Measurements from ENCODE around the gene STARD3NL. TPM values are rescaled to one million over a fixed set of nuclear protein-coding genes. Genes with fewer than 3 reads are reported as not detected.

The STARD3NL gene
- total RNA-seq, 1 experiment from 2014 or later: 30.6 TPM

DNA sequence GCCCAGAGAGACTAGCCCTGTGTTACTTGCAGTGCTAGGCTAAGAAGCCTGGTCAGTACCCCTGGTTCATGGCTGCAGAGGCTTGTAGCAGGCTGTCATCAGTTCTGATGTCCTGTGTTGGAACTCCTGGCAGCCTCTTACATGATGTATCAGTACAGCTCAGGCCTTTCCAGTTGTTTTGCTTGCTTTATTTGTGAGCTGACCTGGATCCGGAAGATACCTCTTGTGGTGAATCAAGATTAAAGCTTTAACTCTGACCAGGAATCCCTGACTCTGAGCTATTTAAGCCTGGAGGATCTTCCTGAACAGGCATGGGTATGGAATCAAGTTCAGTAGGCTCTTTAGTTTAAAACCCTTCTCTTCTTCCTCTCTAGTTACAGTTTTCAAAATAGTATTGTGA, 4.4 kb downstream of the STARD3NL start (continued):
- TF ChIP-seq, protein P1, sequence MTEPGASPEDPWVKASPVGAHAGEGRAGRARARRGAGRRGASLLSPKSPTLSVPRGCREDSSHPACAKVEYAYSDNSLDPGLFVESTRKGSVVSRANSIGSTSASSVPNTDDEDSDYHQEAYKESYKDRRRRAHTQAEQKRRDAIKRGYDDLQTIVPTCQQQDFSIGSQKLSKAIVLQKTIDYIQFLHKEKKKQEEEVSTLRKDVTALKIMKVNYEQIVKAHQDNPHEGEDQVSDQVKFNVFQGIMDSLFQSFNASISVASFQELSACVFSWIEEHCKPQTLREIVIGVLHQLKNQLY (CRISPR knock-in tag; IDR thresholded peaks at IDR 0.05): no peak

DNA sequence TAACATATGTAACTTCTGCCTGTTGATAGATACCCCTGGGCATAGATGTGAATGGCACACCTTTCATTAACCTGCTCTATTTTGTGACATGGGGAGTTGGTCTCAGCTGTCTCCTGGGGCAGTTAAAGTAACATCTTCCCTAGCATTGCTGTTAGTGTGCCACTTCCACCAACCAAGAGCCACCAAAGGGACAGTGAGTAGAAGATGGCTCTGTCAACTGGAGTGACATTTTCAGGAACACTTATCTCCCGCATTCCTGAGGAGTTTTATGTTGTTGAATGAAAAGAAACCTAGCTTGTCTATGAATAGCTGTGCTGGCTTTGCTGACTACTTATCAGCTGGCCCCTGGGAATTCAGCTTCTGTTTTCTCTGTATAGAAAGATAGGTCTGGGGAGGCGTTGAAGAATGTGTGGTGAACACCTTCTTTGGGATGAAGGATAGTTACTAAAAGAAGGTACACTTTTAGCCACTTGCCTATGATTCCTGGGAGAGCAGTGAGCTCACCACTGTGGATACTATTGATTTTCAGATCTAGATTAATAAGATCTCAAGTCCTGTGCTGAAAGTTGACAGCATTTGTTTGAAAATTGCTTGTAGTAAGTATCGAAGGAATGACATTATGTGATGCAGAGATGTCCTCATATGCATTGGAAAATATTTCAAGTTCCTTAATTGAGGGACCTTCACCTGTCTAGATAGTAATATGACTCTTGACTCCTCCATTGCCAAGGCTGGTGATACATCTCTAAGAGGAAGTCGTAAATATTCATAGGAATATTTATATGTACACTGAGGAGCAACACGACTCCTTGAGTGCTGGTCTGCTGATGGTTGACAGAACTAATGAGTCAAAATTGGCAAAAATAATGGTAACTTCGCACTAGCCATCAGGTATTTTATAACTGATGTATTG, 7.6 kb downstream of the STARD3NL start:
- TF ChIP-seq JAZF1 (CRISPR knock-in tag; IDR thresholded peaks at IDR 0.05) (no peak), RORB (CRISPR knock-in tag; IDR thresholded peaks at IDR 0.05) (no peak), NR3C1 (CRISPR knock-in tag; conservative IDR thresholded peaks at IDR 0.05; ENCODE audit: low read depth) (no peak)
- TF ChIP-seq, protein P2, sequence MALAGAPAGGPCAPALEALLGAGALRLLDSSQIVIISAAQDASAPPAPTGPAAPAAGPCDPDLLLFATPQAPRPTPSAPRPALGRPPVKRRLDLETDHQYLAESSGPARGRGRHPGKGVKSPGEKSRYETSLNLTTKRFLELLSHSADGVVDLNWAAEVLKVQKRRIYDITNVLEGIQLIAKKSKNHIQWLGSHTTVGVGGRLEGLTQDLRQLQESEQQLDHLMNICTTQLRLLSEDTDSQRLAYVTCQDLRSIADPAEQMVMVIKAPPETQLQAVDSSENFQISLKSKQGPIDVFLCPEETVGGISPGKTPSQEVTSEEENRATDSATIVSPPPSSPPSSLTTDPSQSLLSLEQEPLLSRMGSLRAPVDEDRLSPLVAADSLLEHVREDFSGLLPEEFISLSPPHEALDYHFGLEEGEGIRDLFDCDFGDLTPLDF (CRISPR knock-in tag; IDR thresholded peaks at IDR 0.05): no peak
- TF ChIP-seq, protein P3, sequence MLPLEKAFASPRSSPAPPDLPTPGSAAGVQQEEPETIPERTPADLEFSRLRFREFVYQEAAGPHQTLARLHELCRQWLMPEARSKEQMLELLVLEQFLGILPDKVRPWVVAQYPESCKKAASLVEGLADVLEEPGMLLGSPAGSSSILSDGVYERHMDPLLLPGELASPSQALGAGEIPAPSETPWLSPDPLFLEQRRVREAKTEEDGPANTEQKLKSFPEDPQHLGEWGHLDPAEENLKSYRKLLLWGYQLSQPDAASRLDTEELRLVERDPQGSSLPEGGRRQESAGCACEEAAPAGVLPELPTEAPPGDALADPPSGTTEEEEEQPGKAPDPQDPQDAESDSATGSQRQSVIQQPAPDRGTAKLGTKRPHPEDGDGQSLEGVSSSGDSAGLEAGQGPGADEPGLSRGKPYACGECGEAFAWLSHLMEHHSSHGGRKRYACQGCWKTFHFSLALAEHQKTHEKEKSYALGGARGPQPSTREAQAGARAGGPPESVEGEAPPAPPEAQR (CRISPR knock-in tag; IDR thresholded peaks at IDR 0.05): no peak
- Mint-ChIP-seq H3K9me3 (no peaks in the 10 kb centered on the region), H3K4me3 (no peak overlapping the region), H3K4me1 (peaks cover 46% of the 10 kb centered on the region), H3K36me3 (peaks cover 6% of the 10 kb centered on the region), H3K27me3 (ENCODE audit: low read depth) (no peaks in the 10 kb centered on the region), H3K27ac (no peak overlapping the region)
- ChIA-PET CTCF (interaction anchor here (2.4 to 3.6 kb wide), 2 partner anchors 30 to 146 kb away, joined by 10 to 17 read pairs; no protein-coding TSS in a partner anchor), POLR2A (no interaction called here)
- DNase-seq (ENCODE audit: low spot score): no peak
- ATAC-seq: no peak

DNA sequence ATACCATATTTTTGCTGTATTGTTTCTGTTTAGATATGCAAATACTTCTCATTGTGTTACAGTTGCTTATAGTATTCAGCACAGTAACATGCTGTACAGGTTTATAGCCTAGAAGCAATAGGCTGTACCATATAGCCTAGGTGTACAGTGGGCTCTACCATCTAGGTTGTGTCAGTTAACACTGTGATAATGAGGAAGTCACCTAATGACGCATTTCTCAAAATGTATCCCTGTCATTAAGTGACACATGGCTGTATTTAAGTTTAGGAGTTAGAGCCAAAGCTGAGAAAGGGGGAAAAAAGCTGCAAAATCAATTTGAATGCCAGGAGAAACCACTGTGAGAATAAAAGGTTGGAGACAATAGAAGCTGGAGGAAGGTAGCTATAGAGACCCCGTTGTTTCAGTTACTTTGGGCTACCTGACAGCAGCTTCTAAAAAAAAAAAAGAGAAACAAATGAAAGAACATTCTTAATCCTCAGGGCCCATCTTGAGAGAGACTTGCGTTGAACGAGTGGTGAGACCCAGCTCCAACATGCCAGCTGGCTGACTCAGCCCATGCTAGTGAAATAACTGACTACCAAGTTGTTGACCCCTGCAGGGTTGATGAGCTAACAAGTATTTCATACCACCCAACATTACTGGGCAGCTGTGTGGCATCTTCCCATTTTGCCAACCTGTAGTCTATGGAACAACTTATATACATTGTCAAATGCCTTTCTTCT, 8.7 kb downstream of the STARD3NL start:
- H3K4me3 Mint-ChIP-seq: no peak overlapping the region
- peaks cover 46% of the 10 kb centered on the region for H3K4me1 Mint-ChIP-seq
- POLR2A ChIA-PET: no interaction called here
- DNase-seq (ENCODE audit: low spot score): no peak
- H3K9me3 Mint-ChIP-seq: no peaks in the 10 kb centered on the region
- no peak for ATAC-seq
- peaks cover 9% of the 10 kb centered on the region for H3K36me3 Mint-ChIP-seq
- CTCF ChIA-PET: interaction anchor here (0.8 to 3.6 kb wide), 5 partner anchors 9 to 149 kb away, joined by 3 to 17 read pairs (median 10); partner anchors contain the start of gene STARD3NL
- H3K27me3 Mint-ChIP-seq (ENCODE audit: low read depth): no peaks in the 10 kb centered on the region
- H3K27ac Mint-ChIP-seq: no peak overlapping the region
- no peak for TF ChIP-seq SOX15 (CRISPR knock-in tag; IDR thresholded peaks at IDR 0.05)
- no peak for TF ChIP-seq ZNF263 (CRISPR knock-in tag; IDR thresholded peaks at IDR 0.05; ENCODE audit: low read depth)
- TF ChIP-seq, protein P4, sequence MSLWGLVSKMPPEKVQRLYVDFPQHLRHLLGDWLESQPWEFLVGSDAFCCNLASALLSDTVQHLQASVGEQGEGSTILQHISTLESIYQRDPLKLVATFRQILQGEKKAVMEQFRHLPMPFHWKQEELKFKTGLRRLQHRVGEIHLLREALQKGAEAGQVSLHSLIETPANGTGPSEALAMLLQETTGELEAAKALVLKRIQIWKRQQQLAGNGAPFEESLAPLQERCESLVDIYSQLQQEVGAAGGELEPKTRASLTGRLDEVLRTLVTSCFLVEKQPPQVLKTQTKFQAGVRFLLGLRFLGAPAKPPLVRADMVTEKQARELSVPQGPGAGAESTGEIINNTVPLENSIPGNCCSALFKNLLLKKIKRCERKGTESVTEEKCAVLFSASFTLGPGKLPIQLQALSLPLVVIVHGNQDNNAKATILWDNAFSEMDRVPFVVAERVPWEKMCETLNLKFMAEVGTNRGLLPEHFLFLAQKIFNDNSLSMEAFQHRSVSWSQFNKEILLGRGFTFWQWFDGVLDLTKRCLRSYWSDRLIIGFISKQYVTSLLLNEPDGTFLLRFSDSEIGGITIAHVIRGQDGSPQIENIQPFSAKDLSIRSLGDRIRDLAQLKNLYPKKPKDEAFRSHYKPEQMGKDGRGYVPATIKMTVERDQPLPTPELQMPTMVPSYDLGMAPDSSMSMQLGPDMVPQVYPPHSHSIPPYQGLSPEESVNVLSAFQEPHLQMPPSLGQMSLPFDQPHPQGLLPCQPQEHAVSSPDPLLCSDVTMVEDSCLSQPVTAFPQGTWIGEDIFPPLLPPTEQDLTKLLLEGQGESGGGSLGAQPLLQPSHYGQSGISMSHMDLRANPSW (CRISPR knock-in tag; conservative IDR thresholded peaks at IDR 0.05; ENCODE audit: low read depth): no peak
- TF ChIP-seq, protein P5, sequence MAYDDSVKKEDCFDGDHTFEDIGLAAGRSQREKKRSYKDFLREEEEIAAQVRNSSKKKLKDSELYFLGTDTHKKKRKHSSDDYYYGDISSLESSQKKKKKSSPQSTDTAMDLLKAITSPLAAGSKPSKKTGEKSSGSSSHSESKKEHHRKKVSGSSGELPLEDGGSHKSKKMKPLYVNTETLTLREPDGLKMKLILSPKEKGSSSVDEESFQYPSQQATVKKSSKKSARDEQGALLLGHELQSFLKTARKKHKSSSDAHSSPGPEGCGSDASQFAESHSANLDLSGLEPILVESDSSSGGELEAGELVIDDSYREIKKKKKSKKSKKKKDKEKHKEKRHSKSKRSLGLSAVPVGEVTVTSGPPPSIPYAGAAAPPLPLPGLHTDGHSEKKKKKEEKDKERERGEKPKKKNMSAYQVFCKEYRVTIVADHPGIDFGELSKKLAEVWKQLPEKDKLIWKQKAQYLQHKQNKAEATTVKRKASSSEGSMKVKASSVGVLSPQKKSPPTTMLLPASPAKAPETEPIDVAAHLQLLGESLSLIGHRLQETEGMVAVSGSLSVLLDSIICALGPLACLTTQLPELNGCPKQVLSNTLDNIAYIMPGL (CRISPR knock-in tag; IDR thresholded peaks at IDR 0.05): no peak
- TF ChIP-seq, protein P6, sequence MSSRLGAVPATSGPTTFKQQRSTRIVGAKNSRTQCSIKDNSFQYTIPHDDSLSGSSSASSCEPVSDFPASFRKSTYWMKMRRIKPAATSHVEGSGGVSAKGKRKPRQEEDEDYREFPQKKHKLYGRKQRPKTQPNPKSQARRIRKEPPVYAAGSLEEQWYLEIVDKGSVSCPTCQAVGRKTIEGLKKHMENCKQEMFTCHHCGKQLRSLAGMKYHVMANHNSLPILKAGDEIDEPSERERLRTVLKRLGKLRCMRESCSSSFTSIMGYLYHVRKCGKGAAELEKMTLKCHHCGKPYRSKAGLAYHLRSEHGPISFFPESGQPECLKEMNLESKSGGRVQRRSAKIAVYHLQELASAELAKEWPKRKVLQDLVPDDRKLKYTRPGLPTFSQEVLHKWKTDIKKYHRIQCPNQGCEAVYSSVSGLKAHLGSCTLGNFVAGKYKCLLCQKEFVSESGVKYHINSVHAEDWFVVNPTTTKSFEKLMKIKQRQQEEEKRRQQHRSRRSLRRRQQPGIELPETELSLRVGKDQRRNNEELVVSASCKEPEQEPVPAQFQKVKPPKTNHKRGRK (CRISPR knock-in tag; IDR thresholded peaks at IDR 0.05; ENCODE audit: borderline replicate concordance): no peak
- no peak for TF ChIP-seq JUN (CRISPR knock-in tag; IDR thresholded peaks at IDR 0.05)
- TF ChIP-seq, protein P7, sequence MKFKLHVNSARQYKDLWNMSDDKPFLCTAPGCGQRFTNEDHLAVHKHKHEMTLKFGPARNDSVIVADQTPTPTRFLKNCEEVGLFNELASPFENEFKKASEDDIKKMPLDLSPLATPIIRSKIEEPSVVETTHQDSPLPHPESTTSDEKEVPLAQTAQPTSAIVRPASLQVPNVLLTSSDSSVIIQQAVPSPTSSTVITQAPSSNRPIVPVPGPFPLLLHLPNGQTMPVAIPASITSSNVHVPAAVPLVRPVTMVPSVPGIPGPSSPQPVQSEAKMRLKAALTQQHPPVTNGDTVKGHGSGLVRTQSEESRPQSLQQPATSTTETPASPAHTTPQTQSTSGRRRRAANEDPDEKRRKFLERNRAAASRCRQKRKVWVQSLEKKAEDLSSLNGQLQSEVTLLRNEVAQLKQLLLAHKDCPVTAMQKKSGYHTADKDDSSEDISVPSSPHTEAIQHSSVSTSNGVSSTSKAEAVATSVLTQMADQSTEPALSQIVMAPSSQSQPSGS (CRISPR knock-in tag; IDR thresholded peaks at IDR 0.05; ENCODE audit: borderline replicate concordance, low read depth): no peak
- TF ChIP-seq, protein P8, sequence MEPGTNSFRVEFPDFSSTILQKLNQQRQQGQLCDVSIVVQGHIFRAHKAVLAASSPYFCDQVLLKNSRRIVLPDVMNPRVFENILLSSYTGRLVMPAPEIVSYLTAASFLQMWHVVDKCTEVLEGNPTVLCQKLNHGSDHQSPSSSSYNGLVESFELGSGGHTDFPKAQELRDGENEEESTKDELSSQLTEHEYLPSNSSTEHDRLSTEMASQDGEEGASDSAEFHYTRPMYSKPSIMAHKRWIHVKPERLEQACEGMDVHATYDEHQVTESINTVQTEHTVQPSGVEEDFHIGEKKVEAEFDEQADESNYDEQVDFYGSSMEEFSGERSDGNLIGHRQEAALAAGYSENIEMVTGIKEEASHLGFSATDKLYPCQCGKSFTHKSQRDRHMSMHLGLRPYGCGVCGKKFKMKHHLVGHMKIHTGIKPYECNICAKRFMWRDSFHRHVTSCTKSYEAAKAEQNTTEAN (CRISPR knock-in tag; IDR thresholded peaks at IDR 0.05): no peak
- no peak for TF ChIP-seq CREB1 (CRISPR knock-in tag; IDR thresholded peaks at IDR 0.05)
- TF ChIP-seq, protein P9, sequence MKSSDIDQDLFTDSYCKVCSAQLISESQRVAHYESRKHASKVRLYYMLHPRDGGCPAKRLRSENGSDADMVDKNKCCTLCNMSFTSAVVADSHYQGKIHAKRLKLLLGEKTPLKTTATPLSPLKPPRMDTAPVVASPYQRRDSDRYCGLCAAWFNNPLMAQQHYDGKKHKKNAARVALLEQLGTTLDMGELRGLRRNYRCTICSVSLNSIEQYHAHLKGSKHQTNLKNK (CRISPR knock-in tag; IDR thresholded peaks at IDR 0.05): no peak
